ENCODE results near the gene DFFB.

DFFB gene

GRCh38 chr1:3850857-3851256 is 6.4 kb upstream of the DFFB start:
- no peak overlapping the region for H3K4me3 Mint-ChIP-seq
- peaks cover 33% of the 10 kb centered on the region for H3K36me3 Mint-ChIP-seq
- H3K4me1 Mint-ChIP-seq = peaks cover 15% of the 10 kb centered on the region
- no peaks in the 10 kb centered on the region for H3K9me3 Mint-ChIP-seq
- H3K27me3 Mint-ChIP-seq = no peaks in the 10 kb centered on the region
- ATAC-seq = no peak
- no peak overlapping the region for H3K27ac Mint-ChIP-seq

GRCh38 chr1:3851292-3851691 is 6.0 kb upstream of the DFFB start:
- no peaks in the 10 kb centered on the region for H3K9me3 Mint-ChIP-seq
- H3K4me3 Mint-ChIP-seq = no peak overlapping the region
- H3K4me1 Mint-ChIP-seq = peaks cover 19% of the 10 kb centered on the region
- peaks cover 33% of the 10 kb centered on the region for H3K36me3 Mint-ChIP-seq
- H3K27me3 Mint-ChIP-seq = no peaks in the 10 kb centered on the region
- no peak overlapping the region for H3K27ac Mint-ChIP-seq
- no peak for ATAC-seq

DNA sequence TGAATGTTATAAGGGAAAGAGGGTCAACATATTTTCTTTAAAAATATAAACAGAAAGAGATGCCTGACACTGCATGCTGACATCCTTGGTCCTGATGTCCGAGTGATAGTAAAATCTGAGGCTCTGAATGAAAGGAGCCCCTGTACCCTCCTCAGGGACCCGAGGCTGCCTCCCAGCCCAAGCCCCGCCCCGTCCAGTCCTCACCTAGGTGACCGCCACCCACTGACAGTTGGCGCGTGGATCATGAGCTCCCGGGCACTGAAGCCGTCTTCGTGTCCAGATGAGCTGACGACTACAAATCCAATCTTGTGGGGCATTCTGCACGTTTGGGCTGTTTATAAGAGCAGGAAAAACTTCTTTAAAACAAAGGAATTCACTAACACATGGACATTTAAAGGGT is 5.2 kb upstream of the DFFB start:
- H3K27me3 Mint-ChIP-seq = no peaks in the 10 kb centered on the region
- no peaks in the 10 kb centered on the region for H3K9me3 Mint-ChIP-seq
- no peak overlapping the region for H3K4me3 Mint-ChIP-seq
- no peak overlapping the region for H3K27ac Mint-ChIP-seq
- peaks cover 21% of the 10 kb centered on the region for H3K4me1 Mint-ChIP-seq
- H3K36me3 Mint-ChIP-seq = peaks cover 25% of the 10 kb centered on the region
- no peak for ATAC-seq

GRCh38 chr1:3852711-3853485 is 4.4 kb upstream of the DFFB start:
- peaks cover 17% of the 10 kb centered on the region for H3K36me3 Mint-ChIP-seq

DNA sequence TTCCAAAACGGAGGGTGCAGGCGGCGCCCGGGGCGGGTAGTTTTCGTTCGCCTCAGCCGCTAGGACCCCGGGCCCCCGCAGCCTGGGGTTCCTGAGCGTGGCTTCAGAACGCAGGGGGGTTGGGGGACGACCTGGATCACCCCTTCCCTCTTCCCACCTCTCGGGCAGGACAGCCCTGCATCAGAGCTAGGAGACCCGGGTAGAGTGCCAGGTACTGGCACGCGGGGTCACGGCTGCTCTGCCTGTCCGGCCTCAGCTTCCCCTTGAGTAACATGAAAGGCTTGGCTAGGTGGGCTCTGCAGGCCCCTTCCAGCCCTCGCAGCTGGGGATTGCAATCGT is 484 bp downstream of the DFFB start:
- H3K4me1 Mint-ChIP-seq = peaks cover 47% of the 10 kb centered on the region
- H3K9me3 Mint-ChIP-seq = no peaks in the 10 kb centered on the region
- no peaks in the 10 kb centered on the region for H3K27me3 Mint-ChIP-seq
- peak overlapping the region; percentile 87 for H3K27ac Mint-ChIP-seq
- H3K4me3 Mint-ChIP-seq = peak overlapping the region; percentile 96
- no peak for ATAC-seq
- H3K36me3 Mint-ChIP-seq = no peaks in the 10 kb centered on the region

More at GRCh38 chr1:3852711-3853485, 4.4 kb upstream of the DFFB start:
- Mint-ChIP-seq H3K27me3 (no peaks in the 10 kb centered on the region), H3K4me1 (peaks cover 26% of the 10 kb centered on the region), H3K27ac (no peak overlapping the region), H3K4me3 (no peak overlapping the region), H3K9me3 (no peaks in the 10 kb centered on the region)
- ATAC-seq = no peak

GRCh38 chr1:3858231-3858981 is 1.1 kb downstream of the DFFB start:
- no peak for ATAC-seq
- H3K36me3 Mint-ChIP-seq = no peaks in the 10 kb centered on the region
- H3K9me3 Mint-ChIP-seq = no peaks in the 10 kb centered on the region
- H3K4me3 Mint-ChIP-seq = peak overlapping the region; percentile 96
- H3K27me3 Mint-ChIP-seq = no peaks in the 10 kb centered on the region
- H3K27ac Mint-ChIP-seq = no peak overlapping the region
- peaks cover 49% of the 10 kb centered on the region for H3K4me1 Mint-ChIP-seq

DNA sequence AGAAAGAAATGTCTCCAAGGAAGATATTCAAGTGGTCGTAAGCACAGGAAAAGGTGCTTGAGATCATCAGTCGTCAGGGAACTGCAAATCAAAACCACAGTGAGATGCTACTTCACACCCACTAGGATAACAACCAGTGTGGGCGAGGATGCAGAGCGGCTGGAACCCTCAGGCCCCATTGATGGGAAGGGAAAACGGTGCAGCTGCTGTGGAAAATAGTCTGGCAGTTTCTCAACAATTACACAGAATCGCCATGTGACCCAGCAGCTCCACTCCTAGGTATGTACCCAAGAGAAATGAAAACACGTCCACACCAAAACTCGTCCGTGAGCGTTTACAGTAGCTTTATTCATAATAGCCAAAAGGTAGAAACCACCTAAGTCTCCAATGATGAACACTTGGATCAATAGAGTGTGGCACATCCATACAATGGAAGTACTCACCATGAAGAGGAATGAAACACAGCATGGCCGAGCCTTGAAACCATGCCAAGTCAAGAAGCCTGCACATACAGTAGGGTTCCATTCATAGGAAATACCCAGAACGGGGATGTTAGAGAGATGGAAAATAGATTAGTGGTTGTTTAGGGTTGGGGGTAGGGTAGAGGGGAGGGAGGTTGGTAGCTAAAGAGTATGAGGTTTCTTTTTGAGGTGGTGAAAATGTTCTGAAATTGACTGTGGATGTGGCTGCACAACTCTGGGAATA is 6.1 kb downstream of the DFFB start:
- peaks cover under 1% of the 10 kb centered on the region for H3K9me3 Mint-ChIP-seq
- no peak for ATAC-seq
- H3K36me3 Mint-ChIP-seq = peaks cover 15% of the 10 kb centered on the region
- H3K27me3 Mint-ChIP-seq = no peaks in the 10 kb centered on the region
- peaks cover 26% of the 10 kb centered on the region for H3K4me1 Mint-ChIP-seq
- H3K27ac Mint-ChIP-seq = no peak overlapping the region
- no peak overlapping the region for H3K4me3 Mint-ChIP-seq

DNA sequence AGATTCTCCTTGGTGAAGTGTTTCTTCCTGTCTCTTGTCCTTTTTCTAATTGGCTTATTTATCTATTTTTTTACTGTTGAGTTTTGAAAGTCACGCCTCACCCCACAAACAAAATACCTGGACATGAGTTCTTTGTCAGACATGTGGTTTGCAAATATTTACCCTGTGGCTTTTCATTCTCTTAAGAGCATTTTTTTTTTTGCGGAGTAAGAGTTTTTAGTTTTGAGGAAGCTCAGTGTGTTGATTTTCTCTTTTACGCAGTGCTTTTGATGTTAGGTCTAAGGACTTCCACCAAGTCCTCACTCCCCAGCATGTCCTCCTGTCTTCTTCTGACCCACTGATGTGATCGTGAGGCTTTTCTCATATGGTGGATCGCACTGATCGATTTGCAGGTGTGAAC is 7.6 kb downstream of the DFFB start:
- peaks cover 3% of the 10 kb centered on the region for H3K9me3 Mint-ChIP-seq
- ATAC-seq = no peak
- H3K4me3 Mint-ChIP-seq = no peak overlapping the region
- no peak overlapping the region for H3K27ac Mint-ChIP-seq
- H3K4me1 Mint-ChIP-seq = peaks cover 12% of the 10 kb centered on the region
- H3K36me3 Mint-ChIP-seq = peaks cover 26% of the 10 kb centered on the region
- H3K27me3 Mint-ChIP-seq = no peaks in the 10 kb centered on the region

DNA sequence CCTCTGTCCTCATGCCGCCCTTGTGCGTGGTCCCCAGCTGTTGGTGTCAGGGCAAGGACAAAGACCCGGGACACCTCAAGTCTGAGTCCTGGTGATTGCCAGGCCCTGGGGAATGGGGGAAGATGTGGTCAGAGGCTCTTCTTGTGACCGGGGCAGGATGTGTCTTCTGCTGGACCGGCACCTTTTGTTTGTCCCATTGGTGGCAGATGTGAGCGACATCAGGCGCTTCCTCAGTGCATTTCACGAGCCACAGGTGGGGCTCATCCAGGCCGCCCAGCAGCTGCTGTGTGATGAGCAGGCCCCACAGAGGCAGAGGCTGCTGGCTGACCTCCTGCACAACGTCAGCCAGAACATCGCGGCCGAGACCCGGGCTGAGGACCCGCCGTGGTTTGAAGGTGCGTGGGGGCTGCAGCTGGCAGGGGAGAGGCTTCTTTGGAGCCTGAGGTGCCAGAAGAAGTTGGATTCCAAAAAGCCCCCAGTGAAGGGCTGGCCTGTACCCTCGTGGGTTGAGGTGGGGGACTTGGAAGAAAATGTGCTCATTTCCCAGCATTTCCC is 8.4 kb downstream of the DFFB start:
- H3K9me3 Mint-ChIP-seq = peaks cover 3% of the 10 kb centered on the region
- H3K27me3 Mint-ChIP-seq = no peaks in the 10 kb centered on the region
- H3K27ac Mint-ChIP-seq = no peak overlapping the region
- no peak overlapping the region for H3K4me3 Mint-ChIP-seq
- peaks cover 10% of the 10 kb centered on the region for H3K4me1 Mint-ChIP-seq
- ATAC-seq = no peak
- H3K36me3 Mint-ChIP-seq = peaks cover 33% of the 10 kb centered on the region

GRCh38 chr1:3868464-3869006 is 11.3 kb downstream of the DFFB start:
- Mint-ChIP-seq H3K27me3 (no peaks in the 10 kb centered on the region), H3K36me3 (peaks cover 53% of the 10 kb centered on the region), H3K4me3 (no peak overlapping the region), H3K27ac (peak overlapping the region; percentile 54), H3K9me3 (peaks cover 3% of the 10 kb centered on the region), H3K4me1 (peaks cover 6% of the 10 kb centered on the region)
- peak; percentile 62 for ATAC-seq

GRCh38 chr1:3869751-3870301 is 12.6 kb downstream of the DFFB start:
- Mint-ChIP-seq H3K9me3 (peaks cover 3% of the 10 kb centered on the region), H3K27me3 (no peaks in the 10 kb centered on the region), H3K4me3 (no peak overlapping the region), H3K36me3 (peaks cover 60% of the 10 kb centered on the region), H3K4me1 (peaks cover 3% of the 10 kb centered on the region), H3K27ac (no peak overlapping the region)
- ATAC-seq = no peak

DNA sequence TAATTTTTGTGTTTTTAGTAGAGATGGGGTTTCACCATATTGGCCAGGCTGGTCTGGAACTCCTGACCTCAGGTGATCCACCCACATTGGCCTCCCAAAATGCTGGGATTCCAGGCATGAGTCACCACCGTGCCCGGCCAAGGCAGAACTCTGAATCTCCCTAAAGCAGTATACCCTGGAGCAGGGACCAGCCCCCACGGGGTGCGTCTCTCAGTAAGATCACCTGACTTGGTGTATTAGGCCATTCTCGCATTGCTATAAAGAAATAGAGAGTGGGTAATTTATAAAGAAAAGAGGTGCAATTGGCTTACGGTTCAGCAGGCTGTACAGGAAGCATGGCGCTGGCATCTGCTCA is 14.2 kb downstream of the DFFB start:
- H3K4me3 Mint-ChIP-seq = no peak overlapping the region

DNA sequence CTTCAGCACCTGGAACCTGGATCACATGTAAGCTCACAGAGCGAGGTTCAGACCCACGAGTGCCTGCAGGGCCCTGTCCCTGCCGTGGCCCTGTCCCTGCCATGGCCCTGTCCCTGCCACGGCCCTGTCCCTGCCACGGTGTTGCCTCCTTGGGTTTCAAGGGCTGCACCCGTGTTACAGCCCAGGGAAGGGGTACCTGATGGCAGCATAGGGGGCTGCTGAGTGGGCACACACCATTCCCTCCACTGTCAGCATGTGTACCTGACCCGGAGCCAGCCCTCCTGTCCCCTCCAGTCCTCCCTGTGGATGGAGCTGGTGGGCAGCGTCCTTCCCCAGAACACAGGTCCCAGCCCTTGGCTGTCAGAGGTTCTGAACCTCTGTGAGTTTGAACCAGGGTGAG is 15.3 kb downstream of the DFFB start:
- no peak for ATAC-seq
- Mint-ChIP-seq H3K4me1 (no peaks in the 10 kb centered on the region), H3K9me3 (peaks cover 3% of the 10 kb centered on the region), H3K27me3 (no peaks in the 10 kb centered on the region), H3K36me3 (peaks cover 70% of the 10 kb centered on the region), H3K4me3 (no peak overlapping the region), H3K27ac (no peak overlapping the region)

More for the DNA sequence above, 14.2 kb downstream of the DFFB start:
- peaks cover 3% of the 10 kb centered on the region for H3K9me3 Mint-ChIP-seq
- no peaks in the 10 kb centered on the region for H3K27me3 Mint-ChIP-seq
- no peaks in the 10 kb centered on the region for H3K4me1 Mint-ChIP-seq
- H3K27ac Mint-ChIP-seq = no peak overlapping the region
- ATAC-seq = no peak
- H3K36me3 Mint-ChIP-seq = peaks cover 74% of the 10 kb centered on the region

DNA sequence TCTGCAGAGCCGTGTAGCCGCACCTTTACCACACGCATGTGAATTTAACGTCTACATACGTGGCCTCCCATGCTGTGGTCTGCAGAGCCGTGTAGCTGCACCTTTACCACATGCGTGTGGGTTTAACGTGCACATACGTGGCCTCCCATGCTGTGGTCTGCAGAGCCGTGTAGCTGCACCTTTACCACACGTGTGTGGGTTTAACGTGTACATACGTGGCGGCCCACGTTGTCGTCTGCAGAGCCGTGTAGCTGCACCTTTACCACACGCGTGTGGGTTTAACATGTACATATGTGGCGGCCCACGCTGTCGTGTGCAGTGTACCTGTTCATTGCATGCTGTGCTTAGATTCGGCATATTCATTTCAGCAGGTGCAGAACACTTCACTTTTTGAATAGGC is 17.5 kb downstream of the DFFB start:
- Mint-ChIP-seq H3K27ac (no peak overlapping the region), H3K9me3 (peaks cover 4% of the 10 kb centered on the region), H3K27me3 (no peaks in the 10 kb centered on the region), H3K36me3 (peaks cover 74% of the 10 kb centered on the region), H3K4me1 (no peaks in the 10 kb centered on the region), H3K4me3 (no peak overlapping the region)
- no peak for ATAC-seq

DNA sequence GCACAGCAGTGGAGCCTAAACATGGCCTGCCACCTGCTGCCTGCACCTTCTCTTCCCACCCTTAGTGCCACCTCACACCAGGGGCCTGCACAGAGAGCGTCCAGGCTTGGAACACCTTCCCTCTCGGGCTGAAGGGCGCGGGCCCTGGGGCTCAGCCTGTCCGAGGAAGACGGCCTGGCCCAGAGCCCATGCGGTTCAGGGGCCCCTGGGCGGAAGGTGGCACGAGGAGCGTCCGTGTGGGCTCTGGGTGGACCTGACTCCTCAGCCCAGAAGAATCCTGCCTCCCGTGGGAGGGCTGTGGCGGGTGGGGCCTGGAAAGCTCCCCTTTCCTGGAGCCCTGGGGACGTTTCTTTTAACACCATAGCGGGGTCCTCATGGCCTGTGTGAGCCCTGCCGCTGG is 19.4 kb downstream of the DFFB start:
- peaks cover 75% of the 10 kb centered on the region for H3K36me3 Mint-ChIP-seq
- no peak for ATAC-seq
- H3K4me1 Mint-ChIP-seq = no peaks in the 10 kb centered on the region
- H3K27ac Mint-ChIP-seq = no peak overlapping the region
- no peaks in the 10 kb centered on the region for H3K27me3 Mint-ChIP-seq
- peaks cover 4% of the 10 kb centered on the region for H3K9me3 Mint-ChIP-seq
- no peak overlapping the region for H3K4me3 Mint-ChIP-seq

All from stimulated activated memory B cell treated with anti-CD40 and anti-IgM and Interleukin-4, amounts not matched to agents 10 μg/mL and 1 μg/mL and 100 μg/mL, for 72 hours (primary cell).